CD4-positive, alpha-beta T cell treated with Interleukin-1 beta for 1 hour (primary cell): Measurements from ENCODE around the gene ENHO.
"Not testable (repeated sequence)": the region's sequence is repeated elsewhere in the genome, so short reads cannot be mapped to it uniquely, and the experiment has no call there.

ENCODE experiments used
- DNase-seq, 2 donors: peaks; one replicate each; pipeline ENCODE4 v3.0.0-alpha.2; 2020 to 2022

ENHO gene

GRCh38 chr9:34505370-34506120 lies 17.2 kb downstream of the ENHO start:
- no peak for DNase-seq

- no peak for DNase-seq
Observed at GRCh38 chr9:34503406-34503805, 19.4 kb downstream of the ENHO start.

- DNase-seq = no peak
Observed at GRCh38 chr9:34502891-34503290, 19.9 kb downstream of the ENHO start.

GRCh38 chr9:34502471-34502870 lies 20.3 kb downstream of the ENHO start:
- DNase-seq = no peak

GRCh38 chr9:34501889-34502425 lies 20.8 kb downstream of the ENHO start:
- DNase-seq = no peak

GRCh38 chr9:34501372-34501771 lies 21.4 kb downstream of the ENHO start:
- no peak for DNase-seq

GRCh38 chr9:34500623-34501267 lies 22.0 kb downstream of the ENHO start:
- DNase-seq = peak; percentile 57 to 67

GRCh38 chr9:34499076-34499475 lies 23.7 kb downstream of the ENHO start:
- DNase-seq = no peak

GRCh38 chr9:34498553-34498952 lies 24.2 kb downstream of the ENHO start:
- DNase-seq = no peak

- no peak for DNase-seq
Observed at GRCh38 chr9:34496149-34496712, 26.6 kb downstream of the ENHO start.

- DNase-seq = peak; percentile 3 to 10
Observed at GRCh38 chr9:34493972-34494535, 28.7 kb downstream of the ENHO start.

GRCh38 chr9:34492051-34492450 lies 30.7 kb downstream of the ENHO start:
- no peak for DNase-seq

- DNase-seq = no peak
Observed at GRCh38 chr9:34491596-34491995, 31.2 kb downstream of the ENHO start.

GRCh38 chr9:34490760-34491159 lies 32.0 kb downstream of the ENHO start:
- no peak for DNase-seq

- no peak for DNase-seq
Observed at GRCh38 chr9:34490360-34490759, 32.4 kb downstream of the ENHO start.

- no peak for DNase-seq
Observed at GRCh38 chr9:34486572-34486971, 36.2 kb downstream of the ENHO start.

- DNase-seq = no peak
Observed at GRCh38 chr9:34485822-34486221, 37.0 kb downstream of the ENHO start.

- no peak for DNase-seq
Observed at GRCh38 chr9:34484678-34485077, 38.1 kb downstream of the ENHO start.

GRCh38 chr9:34482746-34483145 lies 40.0 kb downstream of the ENHO start:
- DNase-seq = not testable (repeated sequence)

GRCh38 chr9:34481620-34482019 lies 41.2 kb downstream of the ENHO start:
- DNase-seq = not testable (repeated sequence)

GRCh38 chr9:34479431-34479866 lies 43.3 kb downstream of the ENHO start:
- no peak for DNase-seq

GRCh38 chr9:34477541-34477940 lies 45.2 kb downstream of the ENHO start:
- DNase-seq = no peak

- DNase-seq = no peak
Observed at GRCh38 chr9:34475097-34475496, 47.7 kb downstream of the ENHO start.
